ENCODE data around the gene SLC9A7. TPM values are rescaled to one million over a fixed set of nuclear protein-coding genes. Genes with fewer than 3 reads are reported as not detected.

SLC9A7 gene
- polyA plus RNA-seq, 1 experiment, result 15.3 TPM

DNA sequence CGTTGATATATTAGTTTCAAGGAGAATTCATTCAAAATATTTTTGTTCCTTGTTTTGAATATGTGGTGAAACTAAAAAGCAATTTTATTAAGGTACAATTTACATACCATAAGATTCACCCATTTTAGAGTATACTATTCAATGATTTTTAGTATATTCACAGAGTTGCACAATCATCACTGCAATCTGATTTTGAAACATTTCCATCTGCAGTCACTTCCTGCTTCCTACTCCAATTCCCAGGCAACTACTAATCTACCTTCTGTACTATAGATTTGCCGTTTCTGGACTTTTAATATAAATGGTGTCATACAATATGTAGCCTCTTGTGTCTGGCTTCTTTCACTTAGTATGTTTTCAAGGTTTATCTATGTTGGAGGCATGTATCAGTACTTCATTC, 71.3 kb downstream of the SLC9A7 start:
- H3K27me3 ChIP-seq (ENCODE audit: control insufficient read depth, insufficient read depth, low read length), result no peaks in the 10 kb centered on the region
- ChIA-PET CTCF (interaction anchor here (0.6 to 2.5 kb wide), 4 partner anchors 8 to 138 kb away, joined by 3 to 13 read pairs (median 6); no protein-coding TSS in a partner anchor), POLR2A (no interaction called here)
- H3K4me3 ChIP-seq (ENCODE audit: low read depth, low read length), result no peak overlapping the region
- H3K9me3 ChIP-seq (ENCODE audit: control insufficient read depth, insufficient read depth, low read length), result no peaks in the 10 kb centered on the region
- TF ChIP-seq, protein P1, sequence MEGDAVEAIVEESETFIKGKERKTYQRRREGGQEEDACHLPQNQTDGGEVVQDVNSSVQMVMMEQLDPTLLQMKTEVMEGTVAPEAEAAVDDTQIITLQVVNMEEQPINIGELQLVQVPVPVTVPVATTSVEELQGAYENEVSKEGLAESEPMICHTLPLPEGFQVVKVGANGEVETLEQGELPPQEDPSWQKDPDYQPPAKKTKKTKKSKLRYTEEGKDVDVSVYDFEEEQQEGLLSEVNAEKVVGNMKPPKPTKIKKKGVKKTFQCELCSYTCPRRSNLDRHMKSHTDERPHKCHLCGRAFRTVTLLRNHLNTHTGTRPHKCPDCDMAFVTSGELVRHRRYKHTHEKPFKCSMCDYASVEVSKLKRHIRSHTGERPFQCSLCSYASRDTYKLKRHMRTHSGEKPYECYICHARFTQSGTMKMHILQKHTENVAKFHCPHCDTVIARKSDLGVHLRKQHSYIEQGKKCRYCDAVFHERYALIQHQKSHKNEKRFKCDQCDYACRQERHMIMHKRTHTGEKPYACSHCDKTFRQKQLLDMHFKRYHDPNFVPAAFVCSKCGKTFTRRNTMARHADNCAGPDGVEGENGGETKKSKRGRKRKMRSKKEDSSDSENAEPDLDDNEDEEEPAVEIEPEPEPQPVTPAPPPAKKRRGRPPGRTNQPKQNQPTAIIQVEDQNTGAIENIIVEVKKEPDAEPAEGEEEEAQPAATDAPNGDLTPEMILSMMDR (IDR thresholded peaks at IDR 0.05; ENCODE audit: low read depth, low read length), result no peak
- no peak for DNase-seq (ENCODE audit: low read depth, low spot score)
- H3K27ac ChIP-seq (ENCODE audit: low read depth, low read length), result no peak overlapping the region

DNA sequence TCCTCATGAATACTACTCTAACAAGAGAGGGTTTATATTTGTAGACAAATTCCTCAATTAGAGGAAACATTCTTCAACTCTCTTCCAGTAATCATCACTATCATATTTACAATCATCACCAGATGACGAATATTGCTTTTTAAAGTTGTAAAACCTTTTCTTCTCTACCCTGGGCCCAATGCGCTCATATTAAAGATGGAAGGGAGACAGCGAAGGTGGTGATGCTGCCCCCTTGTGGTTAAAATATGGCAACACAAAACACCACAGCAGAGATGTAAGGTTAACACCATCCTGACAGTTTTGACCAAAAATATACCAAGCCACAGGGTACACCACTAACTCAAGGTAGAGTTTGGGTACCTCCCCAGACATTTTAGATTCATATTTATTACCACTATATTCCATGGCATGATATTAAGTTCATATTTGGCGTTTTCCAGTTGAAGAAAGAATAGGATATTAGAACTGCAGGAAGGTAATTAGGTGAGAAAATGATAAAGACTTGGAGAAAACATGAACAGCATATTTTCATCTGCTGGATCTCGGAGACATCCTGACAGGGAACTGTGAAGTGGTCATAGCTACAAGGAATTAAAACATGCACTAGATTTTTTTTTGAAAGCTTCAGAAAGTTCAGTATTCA, 72.8 kb downstream of the SLC9A7 start:
- TF ChIP-seq, protein P1 (IDR thresholded peaks at IDR 0.05; ENCODE audit: low read depth, low read length), result peak; percentile 62
- no peak for DNase-seq (ENCODE audit: low read depth, low spot score)
- H3K4me3 ChIP-seq (ENCODE audit: low read depth, low read length), result no peak overlapping the region
- ChIA-PET CTCF (interaction anchor here (0.8 to 2.5 kb wide), 9 partner anchors 10 to 131 kb away, joined by 3 to 13 read pairs (median 5); no protein-coding TSS in a partner anchor), POLR2A (interaction anchor here (0.6 kb wide), 1 partner anchor 103 kb away, joined by 3 read pairs; no protein-coding TSS in a partner anchor)
- H3K27me3 ChIP-seq (ENCODE audit: control insufficient read depth, insufficient read depth, low read length), result no peaks in the 10 kb centered on the region
- H3K9me3 ChIP-seq (ENCODE audit: control insufficient read depth, insufficient read depth, low read length), result no peaks in the 10 kb centered on the region
- H3K27ac ChIP-seq (ENCODE audit: low read depth, low read length), result no peak overlapping the region

DNA sequence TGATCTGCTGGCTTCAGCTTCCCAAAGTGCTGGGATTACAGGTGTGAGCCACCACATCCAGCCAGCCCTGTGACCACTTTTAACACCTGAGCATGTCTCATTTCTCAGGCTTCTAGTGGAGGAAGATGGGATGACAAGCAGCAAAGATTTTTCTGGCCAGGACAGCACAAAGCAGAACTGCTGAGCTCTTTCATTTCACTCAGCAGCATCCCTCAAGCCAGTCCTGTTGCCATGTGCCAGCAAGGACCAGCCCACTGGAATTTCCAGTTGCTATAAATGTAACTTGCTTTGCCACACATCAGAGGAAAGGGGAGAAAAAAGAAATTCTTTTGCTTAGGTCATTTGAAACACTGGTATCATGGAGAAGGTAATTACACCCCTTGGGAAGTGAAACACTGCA, 75.9 kb downstream of the SLC9A7 start:
- Histone ChIP-seq H3K9me3 (ENCODE audit: control insufficient read depth, insufficient read depth, low read length) (no peaks in the 10 kb centered on the region), H3K27me3 (ENCODE audit: control insufficient read depth, insufficient read depth, low read length) (no peaks in the 10 kb centered on the region), H3K27ac (ENCODE audit: low read depth, low read length) (no peak overlapping the region), H3K4me3 (ENCODE audit: low read depth, low read length) (no peak overlapping the region)
- TF ChIP-seq, protein P1 (IDR thresholded peaks at IDR 0.05; ENCODE audit: low read depth, low read length), result no peak
- ChIA-PET CTCF (interaction anchor here (1.2 kb wide), 2 partner anchors 9 to 128 kb away, joined by 3 read pairs; no protein-coding TSS in a partner anchor), POLR2A (no interaction called here)
- DNase-seq (ENCODE audit: low read depth, low spot score), result no peak

DNA sequence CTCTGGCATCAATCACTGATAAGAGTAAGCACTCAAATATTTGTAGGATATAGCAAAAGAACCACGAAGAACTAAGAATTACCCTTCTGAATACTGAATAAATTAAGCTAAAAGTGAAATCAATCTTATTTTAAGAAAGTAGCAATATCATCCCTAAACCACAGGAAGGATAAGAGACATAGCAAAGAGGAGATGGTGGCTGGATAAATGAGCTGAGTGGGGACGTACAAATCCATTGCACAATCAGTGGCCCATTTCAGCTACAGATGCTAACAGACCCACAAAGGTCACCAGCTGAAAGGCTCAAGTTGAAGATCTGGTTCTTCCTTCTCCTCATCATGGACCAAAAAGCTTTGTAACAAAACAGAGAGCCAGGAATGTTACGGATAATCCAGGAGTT, 77.1 kb downstream of the SLC9A7 start:
- TF ChIP-seq, protein P1 (IDR thresholded peaks at IDR 0.05; ENCODE audit: low read depth, low read length), result no peak
- ChIA-PET CTCF (no interaction called here), POLR2A (no interaction called here)
- Histone ChIP-seq H3K9me3 (ENCODE audit: control insufficient read depth, insufficient read depth, low read length) (no peaks in the 10 kb centered on the region), H3K27ac (ENCODE audit: low read depth, low read length) (no peak overlapping the region), H3K27me3 (ENCODE audit: control insufficient read depth, insufficient read depth, low read length) (no peaks in the 10 kb centered on the region), H3K4me3 (ENCODE audit: low read depth, low read length) (no peak overlapping the region)
- no peak for DNase-seq (ENCODE audit: low read depth, low spot score)

DNA sequence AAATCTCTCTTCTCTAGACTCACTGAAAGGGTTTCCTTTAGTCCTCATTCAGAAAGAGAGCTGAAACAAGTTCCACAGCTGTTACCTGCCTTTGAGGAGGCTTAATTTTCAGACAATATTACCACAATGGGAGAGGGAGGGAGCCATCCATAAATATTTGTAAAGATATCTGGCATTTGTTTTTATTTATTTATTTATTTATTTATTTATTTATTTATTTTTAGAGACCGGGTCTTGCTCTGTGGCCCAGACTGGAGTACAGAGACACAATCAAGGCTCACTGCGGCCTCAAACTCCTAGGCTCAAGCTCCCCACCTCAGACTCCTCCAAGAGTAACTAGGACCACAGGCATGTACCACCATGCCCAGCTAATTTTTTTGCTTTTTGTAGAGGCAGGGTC, 80.7 kb downstream of the SLC9A7 start:
- CTCF ChIA-PET, result no interaction called here
- Histone ChIP-seq H3K9me3 (ENCODE audit: control insufficient read depth, insufficient read depth, low read length) (no peaks in the 10 kb centered on the region), H3K27ac (ENCODE audit: low read depth, low read length) (no peak overlapping the region), H3K27me3 (ENCODE audit: control insufficient read depth, insufficient read depth, low read length) (no peaks in the 10 kb centered on the region), H3K4me3 (ENCODE audit: low read depth, low read length) (no peak overlapping the region)
- POLR2A ChIA-PET, result interaction anchor here (0.6 kb wide), 1 partner anchor 124 kb away, joined by 3 read pairs; no protein-coding TSS in a partner anchor
- no peak for DNase-seq (ENCODE audit: low read depth, low spot score)
- TF ChIP-seq, protein P1 (IDR thresholded peaks at IDR 0.05; ENCODE audit: low read depth, low read length), result no peak

Data from AG04450 (cell line).